Measurements from ENCODE around the gene ETV5.

DNA sequence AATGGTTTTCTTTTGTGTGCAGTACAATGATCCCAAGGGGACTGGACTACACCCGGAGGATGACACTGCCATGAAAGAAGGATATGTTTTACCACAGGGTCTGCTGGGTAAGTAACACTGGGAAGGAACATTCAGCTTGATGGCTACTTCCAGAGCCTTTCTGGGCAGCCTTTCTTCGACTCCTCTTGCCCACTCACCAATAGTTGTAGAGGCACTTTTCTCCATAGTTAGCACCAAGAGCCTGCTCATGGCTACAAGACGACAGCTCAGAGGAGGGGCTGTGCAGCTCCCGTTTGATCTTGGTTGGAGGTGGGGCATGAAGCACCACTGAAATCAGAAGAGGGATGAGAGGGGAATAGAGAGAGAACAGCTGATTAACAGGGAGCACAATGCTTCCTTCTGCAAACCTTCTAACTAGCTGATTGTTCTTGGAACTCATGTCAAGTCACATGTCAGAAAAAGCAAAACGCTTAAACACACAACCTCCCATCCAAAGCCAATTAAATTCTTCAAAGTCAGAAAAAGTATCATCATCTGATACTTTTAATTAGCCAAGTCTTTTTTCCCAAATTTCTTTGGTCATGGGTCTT is 27.9 kb downstream of the ETV5 start:
- TF ChIP-seq, protein P1, sequence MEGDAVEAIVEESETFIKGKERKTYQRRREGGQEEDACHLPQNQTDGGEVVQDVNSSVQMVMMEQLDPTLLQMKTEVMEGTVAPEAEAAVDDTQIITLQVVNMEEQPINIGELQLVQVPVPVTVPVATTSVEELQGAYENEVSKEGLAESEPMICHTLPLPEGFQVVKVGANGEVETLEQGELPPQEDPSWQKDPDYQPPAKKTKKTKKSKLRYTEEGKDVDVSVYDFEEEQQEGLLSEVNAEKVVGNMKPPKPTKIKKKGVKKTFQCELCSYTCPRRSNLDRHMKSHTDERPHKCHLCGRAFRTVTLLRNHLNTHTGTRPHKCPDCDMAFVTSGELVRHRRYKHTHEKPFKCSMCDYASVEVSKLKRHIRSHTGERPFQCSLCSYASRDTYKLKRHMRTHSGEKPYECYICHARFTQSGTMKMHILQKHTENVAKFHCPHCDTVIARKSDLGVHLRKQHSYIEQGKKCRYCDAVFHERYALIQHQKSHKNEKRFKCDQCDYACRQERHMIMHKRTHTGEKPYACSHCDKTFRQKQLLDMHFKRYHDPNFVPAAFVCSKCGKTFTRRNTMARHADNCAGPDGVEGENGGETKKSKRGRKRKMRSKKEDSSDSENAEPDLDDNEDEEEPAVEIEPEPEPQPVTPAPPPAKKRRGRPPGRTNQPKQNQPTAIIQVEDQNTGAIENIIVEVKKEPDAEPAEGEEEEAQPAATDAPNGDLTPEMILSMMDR (IDR thresholded peaks at IDR 0.05 in 4 of 5, conservative IDR thresholded peaks at IDR 0.05 in 1 of 5), result no peak
- no peak for TF ChIP-seq POLR2A (IDR thresholded peaks at IDR 0.05)
